ENCODE data around the gene RBL1. TPM values are rescaled to one million over a fixed set of nuclear protein-coding genes. Genes with fewer than 3 reads are reported as not detected.
"Not testable (repeated sequence)": the region's sequence is repeated elsewhere in the genome, so short reads cannot be mapped to it uniquely, and the experiment has no call there.

Gene RBL1
- total RNA-seq, 1 experiment from 2014 or later = 10.7 TPM

DNA sequence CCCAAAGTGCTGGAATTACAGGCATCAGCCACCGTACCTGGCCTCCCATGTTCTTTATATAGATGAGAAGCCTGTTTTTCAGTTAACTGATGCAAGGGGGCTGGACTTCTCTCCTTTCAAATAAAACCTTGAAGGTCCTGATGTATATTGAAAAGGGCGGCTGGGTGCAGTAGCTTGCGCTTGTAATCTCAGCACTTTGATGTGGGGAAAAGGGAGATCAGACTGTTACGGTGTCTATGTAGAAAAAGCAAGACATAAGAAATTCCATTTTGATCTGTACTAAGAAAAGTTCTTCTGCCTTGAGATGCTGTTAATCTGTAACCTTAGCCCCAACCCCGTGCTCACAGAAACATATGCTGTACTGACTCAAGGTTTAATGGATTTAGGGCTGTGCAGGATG is 128.2 kb downstream of the RBL1 start:
- no peak for DNase-seq (ENCODE audit: low read depth)
- in situ Hi-C loops (cut with HindIII; ENCODE audit: low pct_unique_long_range_greater_than_20kb, low sequenced_read_pairs) = no loop called here

DNA sequence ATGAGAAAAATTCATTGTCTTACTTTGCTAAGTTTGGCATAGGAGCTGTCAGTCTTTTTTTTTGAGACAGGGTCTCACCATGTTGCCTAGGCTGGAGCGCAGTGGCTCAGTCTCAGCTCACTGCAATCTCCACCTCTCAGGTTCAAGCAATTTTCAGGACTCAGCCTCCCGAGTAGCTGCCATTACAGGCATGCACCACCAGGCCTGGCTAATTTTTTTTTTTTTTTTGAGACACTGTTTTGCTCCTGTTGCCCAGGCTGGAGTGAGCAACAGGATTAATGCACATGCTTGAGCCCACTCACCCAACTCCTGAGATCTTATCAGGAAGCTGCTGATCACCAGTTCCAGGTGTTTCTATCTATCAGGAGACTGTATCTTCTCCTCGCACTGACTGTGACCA is 128.8 kb downstream of the RBL1 start:
- in situ Hi-C loops (cut with HindIII; ENCODE audit: low pct_unique_long_range_greater_than_20kb, low sequenced_read_pairs); DNase-seq (ENCODE audit: low read depth): not testable (repeated sequence)

- in situ Hi-C loops (cut with HindIII; ENCODE audit: low pct_unique_long_range_greater_than_20kb, low sequenced_read_pairs); DNase-seq (ENCODE audit: low read depth): not testable (repeated sequence)
These were observed 133.3 kb downstream of the RBL1 start for GRCh38 chr20:36962354-36962941.

GRCh38 chr20:36959242-36959641 is 136.6 kb downstream of the RBL1 start:
- DNase-seq (ENCODE audit: low read depth) = no peak
- in situ Hi-C loops (cut with HindIII; ENCODE audit: low pct_unique_long_range_greater_than_20kb, low sequenced_read_pairs) = no loop called here

- in situ Hi-C loops (cut with HindIII; ENCODE audit: low pct_unique_long_range_greater_than_20kb, low sequenced_read_pairs) = no loop called here
- no peak for DNase-seq (ENCODE audit: low read depth)
These were observed 137.7 kb downstream of the RBL1 start for GRCh38 chr20:36957875-36958667.

GRCh38 chr20:36956674-36957073 is 139.1 kb downstream of the RBL1 start:
- no peak for DNase-seq (ENCODE audit: low read depth)
- in situ Hi-C loops (cut with HindIII; ENCODE audit: low pct_unique_long_range_greater_than_20kb, low sequenced_read_pairs) = no loop called here

- DNase-seq (ENCODE audit: low read depth) = no peak
- in situ Hi-C loops (cut with HindIII; ENCODE audit: low pct_unique_long_range_greater_than_20kb, low sequenced_read_pairs) = no loop called here
These were observed 139.8 kb downstream of the RBL1 start for GRCh38 chr20:36956016-36956415.

DNA sequence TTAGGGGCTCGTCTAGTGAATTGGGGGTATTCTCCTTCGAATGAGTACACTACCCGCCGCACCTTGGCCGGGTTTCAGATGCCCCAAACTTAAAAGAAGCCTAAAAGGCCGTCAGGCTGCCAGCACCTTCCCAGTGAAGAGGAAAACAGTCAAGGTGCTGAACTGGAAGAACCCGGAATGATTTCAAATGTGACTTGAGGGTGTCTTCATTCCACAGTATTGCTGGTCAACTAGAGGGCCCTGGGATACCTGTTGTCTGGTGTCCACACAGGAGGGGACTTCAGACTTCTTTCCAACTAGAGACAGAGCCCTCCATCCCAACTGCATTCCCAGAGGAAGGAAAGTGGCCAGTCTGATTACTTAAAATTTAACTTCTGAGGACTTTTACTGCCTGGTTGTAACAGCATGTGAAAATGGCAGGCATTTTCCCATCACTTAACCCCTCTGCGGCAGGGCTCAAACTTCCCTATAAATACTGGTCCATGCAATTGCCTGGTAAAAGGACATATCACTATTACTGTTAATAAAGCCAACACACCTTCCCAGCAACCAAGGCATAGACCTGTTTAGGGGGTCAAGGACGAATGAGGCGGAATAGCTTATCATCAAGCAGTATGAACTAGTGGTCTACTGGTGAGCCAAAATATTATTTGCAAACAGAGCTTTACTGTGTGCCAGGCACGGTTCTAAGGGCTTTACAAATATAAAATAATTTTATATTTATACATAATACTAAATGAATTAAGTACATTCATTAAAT is 143.6 kb downstream of the RBL1 start:
- in situ Hi-C loops (cut with HindIII; ENCODE audit: low pct_unique_long_range_greater_than_20kb, low sequenced_read_pairs) = no loop called here

GRCh38 chr20:36951198-36951978 is 144.4 kb downstream of the RBL1 start, which contains the start of gene SAMHD1:
Gene SAMHD1 (minus strand): TSS chr20:36951708. CDS start chr20:36951643, 65 bp downstream.
- DNase-seq (ENCODE audit: low read depth) = peak; percentile 93
- in situ Hi-C loops (cut with HindIII; ENCODE audit: low pct_unique_long_range_greater_than_20kb, low sequenced_read_pairs) = no loop called here

More for the DNA sequence above, 143.6 kb downstream of the RBL1 start:
- no peak for DNase-seq (ENCODE audit: low read depth)

GRCh38 chr20:36950414-36951197 is 145.2 kb downstream of the RBL1 start:
- DNase-seq (ENCODE audit: low read depth) = no peak
- in situ Hi-C loops (cut with HindIII; ENCODE audit: low pct_unique_long_range_greater_than_20kb, low sequenced_read_pairs) = no loop called here

Other genes starting within 250 kb of the RBL1 start
- 13.6 and 23.6 TPM in 2 replicates for gene TLDC2, start 219.9 kb downstream of the RBL1 start, total RNA-seq (2014; rRNA removed; shearing (Covaris generic); ENCODE audit: low replicate concordance)
- 9.8 and 15.7 TPM in 2 replicates for gene SAMHD1, start 144.3 kb downstream of the RBL1 start, total RNA-seq (2014; rRNA removed; shearing (Covaris generic); ENCODE audit: low replicate concordance)
- gene RPN2, start 83.3 kb upstream of the RBL1 start, total RNA-seq (2014; rRNA removed; shearing (Covaris generic); ENCODE audit: low replicate concordance) = 345 and 382 TPM in 2 replicates
- gene MROH8, start 83.6 kb upstream of the RBL1 start, total RNA-seq (2014; rRNA removed; shearing (Covaris generic); ENCODE audit: low replicate concordance) = 0.51 and 1.0 TPM in 2 replicates
- gene GHRH, start 165.8 kb upstream of the RBL1 start, total RNA-seq (2014; rRNA removed; shearing (Covaris generic); ENCODE audit: low replicate concordance) = not detected in 2 replicates
- 143 and 158 TPM in 2 replicates for gene MANBAL, start 193.7 kb upstream of the RBL1 start, total RNA-seq (2014; rRNA removed; shearing (Covaris generic); ENCODE audit: low replicate concordance)